Measurements from ENCODE around the gene N4BP2L1.

The N4BP2L1 gene

DNA sequence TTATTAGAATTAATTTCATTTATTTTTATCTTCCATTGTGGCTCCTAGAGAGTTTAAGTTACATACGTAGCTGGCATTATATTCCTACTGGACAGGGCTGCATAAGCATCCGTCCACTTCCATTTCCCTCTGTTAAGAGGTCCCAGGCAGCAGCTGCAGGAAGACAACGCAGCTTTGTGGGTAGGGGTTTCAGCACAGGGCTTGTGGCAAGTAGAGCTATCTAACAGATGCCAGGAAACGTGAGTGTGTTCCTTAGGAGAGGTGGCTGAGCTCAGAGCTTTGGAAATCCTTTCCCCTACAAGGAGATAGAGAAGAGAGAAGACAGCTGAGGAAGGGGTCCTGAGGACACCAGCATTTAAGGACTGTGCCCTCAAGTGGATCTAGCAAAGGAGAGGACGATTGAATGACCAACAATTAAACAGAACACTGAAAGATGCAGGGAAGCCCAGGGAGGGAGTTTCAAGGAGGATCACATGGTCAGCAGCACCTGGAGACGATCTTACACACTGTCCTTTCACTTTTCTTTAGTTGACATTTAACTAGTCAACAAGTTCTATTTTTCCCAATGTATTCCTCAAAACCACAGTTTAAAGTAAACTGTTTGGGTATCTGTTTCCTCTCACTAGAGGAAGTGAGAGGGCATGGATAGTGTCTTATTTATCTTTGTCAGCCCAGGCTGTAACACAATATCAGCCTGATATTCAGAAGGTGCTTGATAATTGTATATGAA lies 2.3 kb upstream of the N4BP2L1 start:
- Histone ChIP-seq H3K36me3 (ENCODE audit: insufficient read depth, low read length) (no peaks in the 10 kb centered on the region), H3K4me1 (ENCODE audit: control insufficient read depth, insufficient read depth, low read length) (peaks cover 20% of the 10 kb centered on the region), H3K4me2 (ENCODE audit: low read length) (no peak overlapping the region), H3K9me3 (replicated peaks; ENCODE audit: low read length) (no peaks in the 10 kb centered on the region), H3K9ac (ENCODE audit: low read depth, low read length) (no peak overlapping the region), H3K27me3 (ENCODE audit: control insufficient read depth, insufficient read depth, low read length) (no peaks in the 10 kb centered on the region), H3K4me3 (ENCODE audit: low read length) (no peak overlapping the region)

DNA sequence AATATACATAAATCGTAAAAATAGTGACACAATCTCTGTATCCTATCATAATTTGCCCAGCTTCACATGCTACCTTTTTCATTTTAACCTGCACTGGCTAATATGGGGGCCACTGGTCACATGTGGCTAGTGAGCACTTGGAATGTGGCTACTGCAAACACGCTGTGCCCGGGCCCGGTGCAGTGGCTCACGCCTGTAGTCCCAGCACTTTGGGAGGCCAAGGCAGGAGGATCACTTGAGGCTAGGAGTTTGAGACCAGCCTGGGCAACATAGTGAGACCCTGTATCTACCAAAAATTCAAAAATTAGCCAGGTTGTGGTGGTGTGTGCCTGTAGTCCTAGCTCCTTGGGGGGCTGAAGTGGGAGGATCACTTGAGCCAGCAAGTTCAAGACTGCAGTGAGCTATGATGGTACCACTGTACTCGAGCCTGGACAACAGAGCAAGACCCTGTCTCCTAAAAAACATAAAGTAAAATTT lies 1.5 kb upstream of the N4BP2L1 start:
- peaks cover 20% of the 10 kb centered on the region for H3K4me1 ChIP-seq (ENCODE audit: control insufficient read depth, insufficient read depth, low read length)
- H3K9me3 ChIP-seq (replicated peaks; ENCODE audit: low read length) = no peaks in the 10 kb centered on the region
- no peak overlapping the region for H3K4me2 ChIP-seq (ENCODE audit: low read length)
- H3K9ac ChIP-seq (ENCODE audit: low read depth, low read length) = no peak overlapping the region
- H3K4me3 ChIP-seq (ENCODE audit: low read length) = no peak overlapping the region
- no peaks in the 10 kb centered on the region for H3K36me3 ChIP-seq (ENCODE audit: insufficient read depth, low read length)
- H3K27me3 ChIP-seq (ENCODE audit: control insufficient read depth, insufficient read depth, low read length) = no peaks in the 10 kb centered on the region

DNA sequence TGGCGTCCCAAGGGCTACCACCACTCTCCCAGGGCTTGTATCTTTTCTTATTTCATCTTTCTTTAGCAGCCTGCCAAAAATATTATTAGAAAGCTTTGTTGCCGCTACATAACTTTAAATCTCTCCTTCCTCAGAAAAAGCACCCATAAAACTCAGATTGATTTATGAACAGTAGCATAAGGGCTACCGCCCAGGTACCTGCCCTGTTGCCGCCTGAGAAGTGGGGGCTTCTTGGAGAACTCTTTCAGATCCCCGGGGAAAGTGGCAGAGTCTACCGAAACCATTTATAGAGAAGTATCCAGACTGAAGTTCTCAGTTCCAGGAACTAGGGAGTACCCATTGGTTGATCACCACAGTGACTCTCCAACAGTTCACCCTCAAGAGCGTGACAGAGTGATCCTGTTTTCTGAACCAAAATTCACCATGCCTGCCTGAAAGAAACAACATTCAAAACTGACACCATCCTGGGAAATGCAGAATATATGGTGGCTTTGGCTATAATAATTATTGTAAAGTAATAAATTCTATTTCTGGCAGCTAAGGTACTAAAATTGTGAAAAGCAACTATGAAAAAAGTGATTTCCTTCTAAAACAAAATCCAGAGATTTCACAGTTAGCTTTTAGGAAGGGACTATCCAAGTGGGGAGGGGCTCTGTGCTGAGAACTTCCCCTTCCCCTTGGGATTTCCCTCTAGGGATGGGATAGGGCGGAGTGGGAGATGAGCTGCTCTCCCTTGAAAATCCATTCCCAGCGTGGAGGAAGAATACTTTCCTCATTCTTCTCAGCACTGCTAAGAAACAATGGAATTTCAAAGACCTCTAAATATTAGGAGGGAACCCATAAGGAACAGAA lies 877 bp upstream of the N4BP2L1 start:
- Histone ChIP-seq H3K36me3 (ENCODE audit: insufficient read depth, low read length) (no peaks in the 10 kb centered on the region), H3K9ac (ENCODE audit: low read depth, low read length) (peak overlapping the region; percentile 78), H3K9me3 (replicated peaks; ENCODE audit: low read length) (no peaks in the 10 kb centered on the region), H3K27me3 (ENCODE audit: control insufficient read depth, insufficient read depth, low read length) (no peaks in the 10 kb centered on the region), H3K4me2 (ENCODE audit: low read length) (peak overlapping the region; percentile 98), H3K4me1 (ENCODE audit: control insufficient read depth, insufficient read depth, low read length) (peaks cover 20% of the 10 kb centered on the region), H3K4me3 (ENCODE audit: low read length) (peak overlapping the region; percentile 80)

GRCh38 chr13:32426990-32427851 lies 709 bp downstream of the N4BP2L1 start:
- Histone ChIP-seq H3K4me2 (ENCODE audit: low read length) (peak overlapping the region; percentile 98), H3K27me3 (ENCODE audit: control insufficient read depth, insufficient read depth, low read length) (no peaks in the 10 kb centered on the region), H3K9ac (ENCODE audit: low read depth, low read length) (peak overlapping the region; percentile 78), H3K36me3 (ENCODE audit: insufficient read depth, low read length) (no peaks in the 10 kb centered on the region), H3K9me3 (replicated peaks; ENCODE audit: low read length) (no peaks in the 10 kb centered on the region), H3K4me1 (ENCODE audit: control insufficient read depth, insufficient read depth, low read length) (peaks cover 20% of the 10 kb centered on the region), H3K4me3 (ENCODE audit: low read length) (peak overlapping the region; percentile 80)

- Histone ChIP-seq H3K9ac (ENCODE audit: low read depth, low read length) (peak overlapping the region; percentile 78), H3K4me3 (ENCODE audit: low read length) (peak overlapping the region; percentile 80), H3K36me3 (ENCODE audit: insufficient read depth, low read length) (no peaks in the 10 kb centered on the region), H3K9me3 (replicated peaks; ENCODE audit: low read length) (no peaks in the 10 kb centered on the region), H3K27me3 (ENCODE audit: control insufficient read depth, insufficient read depth, low read length) (no peaks in the 10 kb centered on the region), H3K4me2 (ENCODE audit: low read length) (peak overlapping the region; percentile 98), H3K4me1 (ENCODE audit: control insufficient read depth, insufficient read depth, low read length) (peaks cover 20% of the 10 kb centered on the region)
Observed at GRCh38 chr13:32426191-32426989, 1.5 kb downstream of the N4BP2L1 start.

DNA sequence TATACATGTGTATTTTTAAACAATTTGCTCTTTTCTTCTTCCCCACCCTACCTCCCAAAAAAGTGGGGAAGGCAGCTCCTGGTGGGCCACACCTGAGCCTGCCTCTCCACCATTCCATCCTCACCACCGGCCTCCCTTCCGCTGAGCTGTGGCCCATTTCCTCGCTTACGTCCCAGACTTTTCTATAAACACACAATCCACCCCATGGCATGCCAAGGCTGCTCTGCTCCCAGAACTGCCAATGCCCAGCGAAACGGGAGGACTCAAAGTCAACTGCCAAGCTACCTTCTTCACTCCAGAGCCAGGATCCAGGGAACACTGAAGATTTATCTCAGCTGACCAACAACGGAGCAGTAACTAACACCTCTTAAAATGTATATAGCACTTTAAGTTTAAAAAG lies 2.8 kb downstream of the N4BP2L1 start:
- H3K4me3 ChIP-seq (ENCODE audit: low read length) = no peak overlapping the region
- H3K36me3 ChIP-seq (ENCODE audit: insufficient read depth, low read length) = no peaks in the 10 kb centered on the region
- no peak overlapping the region for H3K9ac ChIP-seq (ENCODE audit: low read depth, low read length)
- peaks cover 20% of the 10 kb centered on the region for H3K4me1 ChIP-seq (ENCODE audit: control insufficient read depth, insufficient read depth, low read length)
- H3K27me3 ChIP-seq (ENCODE audit: control insufficient read depth, insufficient read depth, low read length) = no peaks in the 10 kb centered on the region
- no peak overlapping the region for H3K4me2 ChIP-seq (ENCODE audit: low read length)
- no peaks in the 10 kb centered on the region for H3K9me3 ChIP-seq (replicated peaks; ENCODE audit: low read length)

DNA sequence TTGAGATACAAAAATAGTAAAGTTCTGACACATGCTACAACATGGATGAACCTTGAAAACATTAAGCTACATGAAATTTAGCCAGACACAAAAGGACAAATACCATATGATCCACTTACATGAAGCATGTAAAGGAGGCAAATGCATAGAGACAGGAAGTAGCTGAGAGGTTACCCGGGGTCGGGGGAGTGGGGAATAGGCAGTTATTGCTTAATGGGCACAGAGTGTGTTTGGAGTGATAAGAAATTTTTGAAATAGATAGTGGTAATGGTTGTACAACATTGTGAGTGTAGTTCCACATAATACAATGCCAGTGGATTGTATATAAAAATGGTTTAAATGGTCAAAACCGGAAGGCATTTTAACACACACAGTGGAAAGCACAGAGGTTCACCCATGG lies 4.3 kb downstream of the N4BP2L1 start:
- Histone ChIP-seq H3K9ac (ENCODE audit: low read depth, low read length) (no peak overlapping the region), H3K4me3 (ENCODE audit: low read length) (no peak overlapping the region), H3K27me3 (ENCODE audit: control insufficient read depth, insufficient read depth, low read length) (no peaks in the 10 kb centered on the region), H3K4me1 (ENCODE audit: control insufficient read depth, insufficient read depth, low read length) (peaks cover 20% of the 10 kb centered on the region), H3K4me2 (ENCODE audit: low read length) (no peak overlapping the region), H3K36me3 (ENCODE audit: insufficient read depth, low read length) (no peaks in the 10 kb centered on the region), H3K9me3 (replicated peaks; ENCODE audit: low read length) (peaks cover 3% of the 10 kb centered on the region)

DNA sequence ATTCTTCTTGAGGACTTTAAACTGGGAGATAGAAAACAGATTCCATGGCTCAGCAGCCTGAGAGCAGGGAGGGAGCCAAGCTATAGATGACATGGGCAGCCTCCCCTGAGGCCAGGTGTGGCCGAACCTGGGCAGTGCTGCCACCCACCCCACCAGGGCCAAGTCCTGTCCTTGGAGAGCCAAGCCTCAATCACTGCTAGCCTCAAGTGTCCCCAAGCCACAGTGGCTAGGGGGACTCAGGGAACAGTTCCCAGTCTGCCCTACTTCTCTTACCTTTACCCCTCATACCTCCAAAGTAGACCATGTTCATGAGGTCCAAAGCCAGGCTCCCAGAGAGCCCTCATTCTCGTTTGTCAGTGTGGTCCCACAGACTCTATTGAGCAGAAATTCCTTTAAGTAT lies 8.1 kb downstream of the N4BP2L1 start:
- H3K4me2 ChIP-seq (ENCODE audit: low read length) = no peak overlapping the region
- H3K9me3 ChIP-seq (replicated peaks; ENCODE audit: low read length) = peaks cover 3% of the 10 kb centered on the region
- H3K9ac ChIP-seq (ENCODE audit: low read depth, low read length) = no peak overlapping the region
- H3K36me3 ChIP-seq (ENCODE audit: insufficient read depth, low read length) = no peaks in the 10 kb centered on the region
- H3K4me3 ChIP-seq (ENCODE audit: low read length) = no peak overlapping the region
- no peaks in the 10 kb centered on the region for H3K4me1 ChIP-seq (ENCODE audit: control insufficient read depth, insufficient read depth, low read length)
- no peaks in the 10 kb centered on the region for H3K27me3 ChIP-seq (ENCODE audit: control insufficient read depth, insufficient read depth, low read length)

- Histone ChIP-seq H3K27me3 (ENCODE audit: control insufficient read depth, insufficient read depth, low read length) (no peaks in the 10 kb centered on the region), H3K4me1 (ENCODE audit: control insufficient read depth, insufficient read depth, low read length) (no peaks in the 10 kb centered on the region), H3K9ac (ENCODE audit: low read depth, low read length) (no peak overlapping the region), H3K4me2 (ENCODE audit: low read length) (no peak overlapping the region), H3K36me3 (ENCODE audit: insufficient read depth, low read length) (no peaks in the 10 kb centered on the region), H3K4me3 (ENCODE audit: low read length) (no peak overlapping the region), H3K9me3 (replicated peaks; ENCODE audit: low read length) (peaks cover 3% of the 10 kb centered on the region)
Observed at GRCh38 chr13:32417995-32418394, 9.9 kb downstream of the N4BP2L1 start.

DNA sequence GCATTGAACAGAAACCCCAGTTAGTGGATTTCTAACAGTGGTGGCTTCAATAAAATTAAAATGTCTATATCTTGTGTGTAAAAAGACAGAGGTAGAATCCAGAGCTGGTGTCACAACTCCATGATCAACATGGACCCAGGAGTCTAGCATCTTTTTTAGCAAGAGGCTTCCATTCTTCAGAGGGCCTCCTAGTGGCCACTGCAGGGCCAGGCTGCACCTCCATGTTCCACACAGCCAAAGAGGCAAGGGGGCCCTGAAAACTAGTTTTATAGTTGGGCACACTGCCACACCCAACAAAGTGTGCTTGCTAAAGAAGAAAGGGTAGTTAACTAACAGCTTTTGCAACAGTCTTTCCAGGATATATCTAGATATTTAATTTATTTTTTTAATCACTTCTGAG lies 12.9 kb downstream of the N4BP2L1 start:
- Histone ChIP-seq H3K4me2 (ENCODE audit: low read length) (no peak overlapping the region), H3K4me1 (ENCODE audit: control insufficient read depth, insufficient read depth, low read length) (no peaks in the 10 kb centered on the region), H3K9me3 (replicated peaks; ENCODE audit: low read length) (peaks cover 3% of the 10 kb centered on the region), H3K9ac (ENCODE audit: low read depth, low read length) (no peak overlapping the region), H3K4me3 (ENCODE audit: low read length) (no peak overlapping the region), H3K36me3 (ENCODE audit: insufficient read depth, low read length) (no peaks in the 10 kb centered on the region), H3K27me3 (ENCODE audit: control insufficient read depth, insufficient read depth, low read length) (no peaks in the 10 kb centered on the region)
